RPMI7951 (cell line): Measurements from ENCODE around the gene EEFSEC. TPM values are rescaled to one million over a fixed set of nuclear protein-coding genes. Genes with fewer than 3 reads are reported as not detected.

ENCODE experiments used
- DNase-seq: peaks from one replicate; pipeline ENCODE4 v3.0.0-alpha.2; 2012; ENCODE audit warnings: low read depth
- total RNA-seq: library from RNA; depleted of rRNA; stranded (reverse); fragments of >200 nt; shearing (Covaris generic); gene quantifications from 2 replicates; pipeline ENCODE4 v1.2.3, GENCODE V29; 2014

EEFSEC gene
- total RNA-seq, 1 experiment from 2014 or later: 11.1 TPM

GRCh38 chr3:128388932-128389331 lies 235.7 kb downstream of the EEFSEC start:
- DNase-seq: no peak

GRCh38 chr3:128390867-128391266 lies 237.6 kb downstream of the EEFSEC start:
- DNase-seq: no peak

- DNase-seq: no peak
Observed at GRCh38 chr3:128392021-128392420, 238.7 kb downstream of the EEFSEC start.

- DNase-seq: no peak
Observed at GRCh38 chr3:128392818-128393544, 239.7 kb downstream of the EEFSEC start.

GRCh38 chr3:128394033-128394432 lies 240.8 kb downstream of the EEFSEC start:
- DNase-seq: no peak

- no peak for DNase-seq
Observed at GRCh38 chr3:128395046-128395445, 241.8 kb downstream of the EEFSEC start.

- DNase-seq: no peak
Observed at GRCh38 chr3:128395500-128396162, 242.3 kb downstream of the EEFSEC start.

GRCh38 chr3:128397484-128397883 lies 244.2 kb downstream of the EEFSEC start:
- DNase-seq: no peak

- no peak for DNase-seq
Observed at GRCh38 chr3:128398586-128398985, 245.3 kb downstream of the EEFSEC start.

- DNase-seq: no peak
Observed at GRCh38 chr3:128399221-128399915, 246.1 kb downstream of the EEFSEC start.

GRCh38 chr3:128400671-128401070 lies 247.4 kb downstream of the EEFSEC start:
- no peak for DNase-seq

GRCh38 chr3:128402319-128402718 lies 249.0 kb downstream of the EEFSEC start:
- DNase-seq: no peak

- DNase-seq: no peak
Observed at GRCh38 chr3:128402998-128403397, 249.7 kb downstream of the EEFSEC start.

- no peak for DNase-seq
Observed at GRCh38 chr3:128404276-128405068, 251.2 kb downstream of the EEFSEC start.

GRCh38 chr3:128405554-128406277 lies 252.4 kb downstream of the EEFSEC start:
- DNase-seq: no peak

- DNase-seq: no peak
Observed at GRCh38 chr3:128407247-128407646, 254.0 kb downstream of the EEFSEC start.

- DNase-seq: no peak
Observed at GRCh38 chr3:128408012-128408692, 254.9 kb downstream of the EEFSEC start.

GRCh38 chr3:128408693-128409623 lies 255.7 kb downstream of the EEFSEC start:
- no peak for DNase-seq
